HCT116 (cell line): ENCODE results near the gene KBTBD2.

Source experiments
- MAX ChIP-seq: IDR thresholded peaks from 2 replicates; pipeline ENCODE4 v1.6.1; 2012
- POLR2A ChIP-seq: IDR thresholded peaks from 2 replicates; pipeline ENCODE4 v1.7.0; 2011; ENCODE audit warnings: borderline replicate concordance; ENCODE audit not compliant: insufficient read depth, insufficient read length; ENCODE audit errors: extremely low read depth
- SP1 ChIP-seq: IDR thresholded peaks from 2 replicates; pipeline ENCODE4 v1.6.1; 2012; ENCODE audit warnings: low read depth
- TCF7L2 ChIP-seq: IDR thresholded peaks from 2 replicates; pipeline ENCODE4 v1.7.0; 2011; ENCODE audit warnings: borderline replicate concordance, inconsistent platforms; ENCODE audit not compliant: insufficient read depth, insufficient read length; ENCODE audit errors: extremely low read depth
- TF ChIP-seq, protein P1 (sequence below), 3 experiments: fragments of 200-600 bp in 1 of 3; sonication (generic) in 1 of 3; IDR thresholded peaks in 2 of 3; conservative IDR thresholded peaks in 1 of 3; 2 replicates each; pipeline ENCODE4 v1.5.1; 2012 to 2017; ENCODE audit warnings: low read depth in 2 of 3, low read length in 2 of 3, antibody characterized with exemption in 1 of 3, borderline replicate concordance in 1 of 3, control low read depth in 1 of 3, mild to moderate bottlenecking in 1 of 3, mixed read lengths in 1 of 3, mixed run types in 1 of 3, moderate library complexity in 1 of 3; ENCODE audit not compliant: insufficient read depth in 1 of 3

- TF ChIP-seq, protein P1, sequence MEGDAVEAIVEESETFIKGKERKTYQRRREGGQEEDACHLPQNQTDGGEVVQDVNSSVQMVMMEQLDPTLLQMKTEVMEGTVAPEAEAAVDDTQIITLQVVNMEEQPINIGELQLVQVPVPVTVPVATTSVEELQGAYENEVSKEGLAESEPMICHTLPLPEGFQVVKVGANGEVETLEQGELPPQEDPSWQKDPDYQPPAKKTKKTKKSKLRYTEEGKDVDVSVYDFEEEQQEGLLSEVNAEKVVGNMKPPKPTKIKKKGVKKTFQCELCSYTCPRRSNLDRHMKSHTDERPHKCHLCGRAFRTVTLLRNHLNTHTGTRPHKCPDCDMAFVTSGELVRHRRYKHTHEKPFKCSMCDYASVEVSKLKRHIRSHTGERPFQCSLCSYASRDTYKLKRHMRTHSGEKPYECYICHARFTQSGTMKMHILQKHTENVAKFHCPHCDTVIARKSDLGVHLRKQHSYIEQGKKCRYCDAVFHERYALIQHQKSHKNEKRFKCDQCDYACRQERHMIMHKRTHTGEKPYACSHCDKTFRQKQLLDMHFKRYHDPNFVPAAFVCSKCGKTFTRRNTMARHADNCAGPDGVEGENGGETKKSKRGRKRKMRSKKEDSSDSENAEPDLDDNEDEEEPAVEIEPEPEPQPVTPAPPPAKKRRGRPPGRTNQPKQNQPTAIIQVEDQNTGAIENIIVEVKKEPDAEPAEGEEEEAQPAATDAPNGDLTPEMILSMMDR (IDR thresholded peaks at IDR 0.05 in 2 of 3, conservative IDR thresholded peaks at IDR 0.05 in 1 of 3; ENCODE audit: borderline replicate concordance in 1 of 3, insufficient read depth in 1 of 3, low read depth in 2 of 3, low read length in 2 of 3), result no peak
- peak; percentile 48; the same call in 1 of the 2 replicates for TF ChIP-seq SP1
- TF ChIP-seq POLR2A, result peak; percentile 10
- TF ChIP-seq MAX, result peak; percentile 70
- no peak for TF ChIP-seq TCF7L2
Measured at GRCh38 chr7:32891800-32892520, 400 bp upstream of the KBTBD2 start.
